Measurements from ENCODE around the gene HLA-DQB1.
"Not testable (repeated sequence)": the region's sequence is repeated elsewhere in the genome, so short reads cannot be mapped to it uniquely, and the experiment has no call there.

The HLA-DQB1 gene

DNA sequence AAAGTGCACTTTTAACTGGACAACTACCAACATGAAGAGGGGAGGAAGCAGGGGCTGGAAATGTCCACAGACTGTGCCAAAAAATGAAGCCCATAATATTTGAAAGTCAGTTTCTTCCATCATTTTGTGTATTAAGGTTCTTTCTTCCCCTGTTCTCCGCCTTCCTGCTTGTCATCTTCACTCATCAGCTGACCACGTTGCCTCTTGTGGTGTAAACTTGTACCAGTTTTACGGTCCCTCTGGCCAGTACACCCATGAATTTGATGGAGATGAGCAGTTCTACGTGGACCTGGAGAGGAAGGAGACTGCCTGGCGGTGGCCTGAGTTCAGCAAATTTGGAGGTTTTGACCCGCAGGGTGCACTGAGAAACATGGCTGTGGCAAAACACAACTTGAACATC lies 25.3 kb downstream of the HLA-DQB1 start:
- no peak overlapping the region for H3K27ac ChIP-seq
- TF ChIP-seq, protein P1, sequence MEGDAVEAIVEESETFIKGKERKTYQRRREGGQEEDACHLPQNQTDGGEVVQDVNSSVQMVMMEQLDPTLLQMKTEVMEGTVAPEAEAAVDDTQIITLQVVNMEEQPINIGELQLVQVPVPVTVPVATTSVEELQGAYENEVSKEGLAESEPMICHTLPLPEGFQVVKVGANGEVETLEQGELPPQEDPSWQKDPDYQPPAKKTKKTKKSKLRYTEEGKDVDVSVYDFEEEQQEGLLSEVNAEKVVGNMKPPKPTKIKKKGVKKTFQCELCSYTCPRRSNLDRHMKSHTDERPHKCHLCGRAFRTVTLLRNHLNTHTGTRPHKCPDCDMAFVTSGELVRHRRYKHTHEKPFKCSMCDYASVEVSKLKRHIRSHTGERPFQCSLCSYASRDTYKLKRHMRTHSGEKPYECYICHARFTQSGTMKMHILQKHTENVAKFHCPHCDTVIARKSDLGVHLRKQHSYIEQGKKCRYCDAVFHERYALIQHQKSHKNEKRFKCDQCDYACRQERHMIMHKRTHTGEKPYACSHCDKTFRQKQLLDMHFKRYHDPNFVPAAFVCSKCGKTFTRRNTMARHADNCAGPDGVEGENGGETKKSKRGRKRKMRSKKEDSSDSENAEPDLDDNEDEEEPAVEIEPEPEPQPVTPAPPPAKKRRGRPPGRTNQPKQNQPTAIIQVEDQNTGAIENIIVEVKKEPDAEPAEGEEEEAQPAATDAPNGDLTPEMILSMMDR (conservative IDR thresholded peaks at IDR 0.05): no peak

DNA sequence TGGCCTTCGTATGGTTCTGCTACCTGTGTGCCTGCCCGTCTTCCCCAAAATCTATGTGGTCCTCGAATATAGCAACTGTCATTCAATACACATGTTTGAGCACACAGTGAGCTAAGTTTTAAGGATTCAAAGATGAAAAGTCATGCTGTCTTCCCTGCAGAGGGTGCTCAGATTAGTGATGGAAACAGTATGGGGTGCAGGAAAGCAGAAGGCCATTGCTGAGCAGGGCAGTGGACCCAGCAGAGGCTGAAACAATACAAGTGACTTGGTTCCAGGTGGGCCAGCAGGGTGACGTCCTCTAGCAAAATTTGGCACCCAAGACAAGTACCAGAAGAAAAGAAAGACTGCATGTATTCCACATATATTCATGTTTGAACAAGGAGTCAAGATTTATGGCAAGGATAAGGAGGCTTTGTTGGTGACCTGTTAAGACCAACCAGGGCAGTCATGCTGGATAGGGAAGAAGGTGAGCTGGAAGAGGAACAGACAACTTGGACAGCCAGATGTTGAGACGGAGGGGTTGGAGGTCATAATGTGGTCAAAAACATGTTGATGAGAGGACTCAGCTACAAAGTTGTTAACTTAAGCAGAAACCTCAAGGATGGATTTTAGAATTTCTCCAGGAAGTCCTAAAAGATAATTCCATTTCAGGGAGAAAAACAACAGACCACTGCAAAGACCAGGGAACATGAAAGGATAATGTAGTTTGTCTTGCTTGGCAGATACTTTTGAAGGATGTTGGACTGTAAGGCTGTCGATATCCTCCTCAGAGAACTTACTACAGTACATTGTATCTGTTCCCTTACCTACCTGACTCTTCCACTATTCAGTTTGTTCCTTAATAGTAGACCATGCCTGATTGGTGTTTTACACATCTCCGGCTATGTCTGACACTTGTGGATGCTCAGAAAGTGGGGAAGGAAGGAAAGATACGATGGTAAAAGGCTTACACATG lies 26.7 kb downstream of the HLA-DQB1 start:
- TF ChIP-seq, protein P1 (conservative IDR thresholded peaks at IDR 0.05): no peak
- no peak overlapping the region for H3K27ac ChIP-seq

DNA sequence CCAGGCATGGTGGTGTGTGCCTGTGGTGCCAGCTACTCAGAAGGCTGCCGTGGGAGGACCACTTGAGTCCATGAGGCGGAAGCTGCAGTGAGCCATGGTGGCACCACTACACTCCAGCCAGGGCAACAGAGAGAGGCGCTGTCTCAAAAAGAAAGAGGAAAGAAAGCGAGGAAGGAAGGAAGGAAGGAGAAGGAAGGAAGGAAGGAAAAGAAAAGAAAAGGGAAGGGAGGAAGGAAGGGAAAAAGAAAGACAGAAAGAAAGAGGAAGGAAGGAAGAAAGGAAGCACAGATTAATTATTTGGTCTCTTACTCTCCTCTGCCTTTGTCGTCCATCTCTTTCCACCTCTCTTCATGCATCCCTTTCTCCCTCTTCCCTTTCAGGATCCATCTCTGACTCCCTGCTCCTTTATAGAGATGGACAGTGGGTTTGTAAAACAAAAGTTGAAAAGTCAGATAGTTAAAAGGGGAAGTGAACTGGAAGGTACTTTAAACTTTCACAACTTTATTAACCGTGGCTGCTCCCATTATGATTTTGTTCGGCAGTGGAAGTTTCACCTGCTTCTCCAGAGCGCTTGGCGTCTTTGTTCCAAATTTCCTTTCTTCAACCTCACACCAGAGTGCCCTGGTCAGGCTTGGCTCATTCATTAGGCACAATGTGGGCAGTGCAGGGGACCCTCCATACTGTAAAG lies 27.8 kb downstream of the HLA-DQB1 start:
- TF ChIP-seq, protein P1 (conservative IDR thresholded peaks at IDR 0.05): no peak
- H3K27ac ChIP-seq: no peak overlapping the region

DNA sequence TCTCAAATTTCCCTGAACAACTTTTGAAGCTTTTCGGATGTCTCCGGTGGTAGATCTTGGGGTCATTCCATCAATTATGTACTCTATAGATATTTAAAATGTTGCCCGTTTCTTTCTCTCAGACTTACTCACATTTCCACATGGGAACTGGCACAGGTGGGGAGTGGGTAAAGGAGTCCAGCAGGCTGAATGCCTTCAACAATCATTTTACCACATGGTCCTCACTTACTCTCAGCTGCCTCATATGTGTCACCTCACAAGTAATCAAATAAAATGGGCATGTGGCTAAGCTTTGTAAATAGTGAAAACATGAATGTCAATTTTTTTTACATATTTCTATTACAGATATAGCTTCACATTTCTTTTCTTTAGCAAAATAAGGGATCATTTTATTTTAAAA lies 28.6 kb downstream of the HLA-DQB1 start:
- TF ChIP-seq, protein P1 (conservative IDR thresholded peaks at IDR 0.05): no peak
- no peak overlapping the region for H3K27ac ChIP-seq

DNA sequence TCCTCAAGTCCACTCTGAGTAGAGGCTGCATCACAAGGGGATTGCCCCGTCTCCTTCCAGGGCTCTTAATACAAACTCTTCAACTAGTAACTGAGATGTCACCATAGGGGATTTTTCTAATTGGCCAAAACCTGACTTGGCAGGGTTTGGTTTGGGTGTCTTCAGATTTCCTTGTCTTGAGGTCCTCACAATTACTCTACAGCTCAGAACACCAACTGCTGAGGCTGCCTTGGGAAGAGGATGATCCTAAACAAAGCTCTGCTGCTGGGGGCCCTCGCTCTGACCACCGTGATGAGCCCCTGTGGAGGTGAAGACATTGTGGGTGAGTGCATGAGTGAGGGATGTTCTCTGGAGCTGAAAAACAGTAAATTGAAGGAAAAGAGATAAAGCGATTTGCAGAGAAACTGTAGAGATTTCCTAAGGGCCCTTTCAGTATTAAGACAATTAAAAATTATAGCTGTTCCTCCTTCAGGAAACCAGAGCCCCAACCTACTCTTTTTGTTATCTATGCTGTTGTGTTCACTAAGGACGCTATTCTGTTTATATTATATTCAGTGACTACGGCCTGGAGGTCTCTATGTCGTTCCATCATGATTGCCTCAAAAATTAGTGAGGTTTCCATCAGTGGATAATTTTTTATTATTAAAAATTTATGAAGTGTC lies 29.1 kb downstream of the HLA-DQB1 start, which contains the start of gene HLA-DQA1:
Gene HLA-DQA1 (plus strand): TSS at position 188 of the 662 bp plus-strand sequence. CDS start 53 bp downstream, at position 241.
- TF ChIP-seq, protein P1 (conservative IDR thresholded peaks at IDR 0.05): no peak
- no peak within 1 kb of the TSS for H3K27ac ChIP-seq

DNA sequence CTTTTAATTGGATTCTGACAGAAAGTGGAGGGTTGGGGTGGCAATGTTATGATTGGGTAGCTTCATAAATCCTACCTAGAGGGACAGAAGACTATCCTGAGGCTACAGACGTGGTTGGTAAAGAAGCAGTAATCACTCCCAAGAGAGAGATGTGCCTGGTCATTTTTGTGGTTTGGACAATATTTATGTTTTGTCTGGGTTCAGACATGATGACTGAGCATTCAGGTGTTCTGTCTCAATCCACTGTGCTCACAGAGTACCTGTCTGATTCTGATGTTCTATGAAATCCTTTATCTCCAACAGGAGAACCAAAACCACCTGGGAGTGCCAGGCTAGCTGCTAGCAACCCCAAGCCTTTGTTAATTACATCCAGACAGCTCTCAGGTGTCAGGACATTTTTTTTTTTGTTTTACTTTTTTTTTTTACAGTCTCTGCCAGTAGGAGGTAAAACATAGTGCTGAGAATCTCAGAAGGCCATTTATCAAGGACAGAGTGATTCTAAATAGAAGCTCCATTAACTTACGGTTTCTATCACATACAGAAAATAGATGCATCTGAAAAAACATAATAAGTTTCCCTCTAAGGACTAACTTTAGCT lies 30.8 kb downstream of the HLA-DQB1 start:
- TF ChIP-seq, protein P1 (conservative IDR thresholded peaks at IDR 0.05): no peak
- H3K27ac ChIP-seq: no peak overlapping the region

DNA sequence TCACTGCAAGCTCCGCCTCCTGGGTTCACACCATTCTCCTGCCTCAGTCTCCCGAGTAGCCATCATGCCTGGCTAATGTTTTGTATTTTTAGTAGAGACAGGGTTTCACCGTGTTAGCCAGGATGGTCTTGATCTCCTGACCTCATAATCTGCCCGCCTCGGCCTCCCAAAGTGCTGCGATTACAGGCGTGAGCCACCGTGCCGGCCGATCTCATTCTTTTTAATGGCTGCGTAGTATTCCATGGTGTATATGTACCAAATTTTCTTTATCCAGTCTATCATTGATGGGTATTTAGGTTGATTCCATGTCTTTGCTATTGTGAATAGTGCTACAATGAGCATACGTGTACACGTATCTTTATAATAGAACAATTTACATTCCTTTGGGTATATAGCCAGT lies 36.7 kb downstream of the HLA-DQB1 start:
- H3K27ac ChIP-seq: not testable (repeated sequence)

Measured in VCaP (cell line).